HG03442 (cell line): ENCODE results near the gene PTPRZ1.
A peak's percentile ranks its signal among the peaks of the same experiment; 100 is the strongest.

Experiments
- ATAC-seq: cut with Tn5 transposase; IDR thresholded peaks from one replicate; pipeline ENCODE4 v1.9.1; 2021; ENCODE audit warnings: mild to moderate bottlenecking, moderate library complexity; ENCODE audit not compliant: unreplicated experiment

The PTPRZ1 gene

GRCh38 chr7:121890833-121891232, 17.9 kb downstream of the PTPRZ1 start:
- ATAC-seq = no peak

DNA sequence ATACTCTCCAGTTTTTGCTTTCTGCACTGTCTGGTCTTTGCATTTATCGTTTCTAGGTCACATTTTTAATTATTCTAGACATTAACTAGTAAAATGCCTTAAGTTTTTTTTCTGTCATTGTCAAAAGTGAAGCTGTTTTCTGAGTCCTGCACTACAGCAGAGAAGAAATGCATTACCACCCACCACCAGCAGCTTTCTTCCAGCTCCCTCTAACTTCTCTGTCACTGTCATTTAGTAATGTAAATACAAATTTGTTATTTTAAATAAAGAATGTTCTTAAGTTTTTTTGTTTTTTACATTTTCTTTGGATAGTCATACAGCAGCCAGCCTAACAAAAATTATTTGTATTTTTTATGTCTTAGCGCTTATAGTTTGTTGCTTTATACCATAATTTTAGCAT, 18.8 kb downstream of the PTPRZ1 start:
- ATAC-seq = no peak

GRCh38 chr7:121901026-121901425, 28.1 kb downstream of the PTPRZ1 start:
- ATAC-seq = peak; percentile 94

GRCh38 chr7:121904120-121904519, 31.2 kb downstream of the PTPRZ1 start:
- ATAC-seq = no peak

- ATAC-seq = no peak
These were observed 35.1 kb downstream of the PTPRZ1 start for GRCh38 chr7:121908042-121908441.

GRCh38 chr7:121909716-121910345, 36.9 kb downstream of the PTPRZ1 start:
- ATAC-seq = no peak

DNA sequence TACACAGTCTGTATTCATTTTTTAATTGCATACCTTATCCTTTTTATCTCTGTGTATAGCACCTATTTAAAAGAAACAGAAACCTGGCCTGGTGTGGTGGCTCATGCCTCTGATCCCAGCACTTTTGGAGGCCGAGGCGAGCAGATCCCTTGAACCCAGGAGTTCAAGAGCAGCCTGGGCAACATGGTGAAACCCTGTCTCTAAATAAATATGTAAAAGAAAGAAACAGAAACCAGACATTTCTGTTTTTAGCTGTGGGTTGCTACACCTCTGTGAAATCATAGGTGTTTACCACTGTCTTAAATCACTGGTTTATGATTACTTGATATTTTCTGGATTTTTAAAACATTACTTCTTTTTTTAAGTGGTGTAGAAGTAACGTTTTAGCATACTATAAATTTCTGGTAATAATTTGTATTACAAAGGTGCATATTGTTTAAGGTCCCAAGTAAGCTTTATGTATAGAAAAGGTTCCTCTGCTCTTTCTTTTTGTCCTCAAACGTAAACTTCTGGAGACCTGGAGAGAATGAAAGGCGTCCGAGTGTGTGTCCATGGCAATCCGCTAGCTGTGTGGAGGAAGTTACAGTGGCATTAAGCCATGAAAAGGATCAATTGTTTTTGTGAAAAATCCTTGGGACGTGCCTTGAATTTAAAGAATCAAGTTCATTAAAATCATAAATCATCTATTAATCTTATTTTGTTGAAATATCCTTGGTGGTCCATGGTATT, 41.1 kb downstream of the PTPRZ1 start:
- no peak for ATAC-seq

DNA sequence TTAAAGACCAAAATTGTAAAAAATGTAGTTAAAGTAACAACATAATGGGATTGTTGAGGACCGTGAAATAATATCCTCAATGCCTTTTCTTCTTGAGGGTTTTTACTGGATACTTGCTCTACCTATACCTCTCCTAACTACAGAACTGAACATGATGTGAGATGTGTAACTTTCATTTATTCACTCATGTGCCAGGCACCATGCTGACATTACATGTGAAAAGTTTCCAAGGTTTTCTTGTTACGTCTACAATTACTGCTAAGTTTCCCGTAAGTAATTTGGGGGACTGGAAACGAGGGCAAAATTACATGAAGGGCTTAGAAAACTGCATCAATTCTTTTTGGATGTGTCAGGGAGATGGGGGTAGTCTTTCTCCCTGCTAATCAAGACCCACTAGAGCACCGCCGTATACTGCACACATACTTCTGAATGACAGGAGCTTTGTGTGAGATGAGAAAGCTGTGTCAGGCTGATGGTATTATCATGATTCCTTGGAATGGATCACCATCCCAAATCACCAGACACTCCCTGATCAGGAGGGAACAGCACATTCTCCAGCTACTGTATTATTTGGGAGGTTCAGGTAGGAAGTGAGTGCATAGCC, 41.8 kb downstream of the PTPRZ1 start:
- no peak for ATAC-seq

GRCh38 chr7:121916211-121916610, 43.2 kb downstream of the PTPRZ1 start:
- no peak for ATAC-seq

GRCh38 chr7:121919986-121920385, 47.0 kb downstream of the PTPRZ1 start:
- ATAC-seq = no peak

DNA sequence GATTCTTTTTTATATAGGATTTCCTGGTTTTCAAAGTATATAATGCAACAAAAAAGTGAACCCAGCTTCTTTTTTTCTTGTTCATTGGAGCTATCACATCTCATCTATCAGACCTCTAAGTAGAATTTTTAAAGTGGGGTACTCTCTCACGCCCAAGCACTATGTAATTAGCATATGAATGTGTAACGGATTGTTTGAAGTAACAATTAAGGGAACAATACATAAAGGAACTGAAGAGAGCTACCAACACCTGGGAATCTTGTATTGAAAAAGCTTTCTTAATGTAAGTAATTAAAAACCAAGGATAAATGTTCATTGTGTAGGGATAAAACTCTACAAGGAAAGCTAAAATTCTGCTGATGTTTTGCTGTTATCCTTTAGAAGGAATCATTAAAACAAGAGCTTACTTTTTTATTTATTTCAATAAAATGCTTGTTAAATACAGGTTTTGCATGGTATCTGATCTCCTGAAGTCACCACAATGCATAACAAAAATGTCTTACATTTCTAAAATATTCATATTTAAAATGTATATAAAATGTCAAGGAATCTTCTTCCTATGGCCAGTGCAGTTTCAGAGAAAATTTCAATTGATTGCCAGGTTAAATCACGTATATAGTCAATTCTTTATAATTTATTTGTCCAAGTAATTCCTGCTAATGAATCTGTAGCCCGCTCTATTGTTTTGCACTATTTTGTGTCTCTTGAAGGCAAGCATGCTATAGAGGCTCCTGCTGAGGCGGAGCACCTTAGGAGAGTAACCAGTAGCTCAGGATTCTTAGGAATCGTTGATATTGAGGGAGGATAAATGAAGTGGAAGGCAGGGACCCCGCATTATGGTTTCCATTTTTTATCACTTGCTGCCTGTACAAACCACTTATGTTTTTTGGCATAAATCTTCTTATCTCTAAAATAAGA, 51.6 kb downstream of the PTPRZ1 start:
- no peak for ATAC-seq

GRCh38 chr7:121931149-121931902, 58.4 kb downstream of the PTPRZ1 start:
- ATAC-seq = no peak

GRCh38 chr7:121932768-121933167, 59.8 kb downstream of the PTPRZ1 start:
- ATAC-seq = no peak

- ATAC-seq = no peak
These were observed 64.1 kb downstream of the PTPRZ1 start for GRCh38 chr7:121936951-121937623.

DNA sequence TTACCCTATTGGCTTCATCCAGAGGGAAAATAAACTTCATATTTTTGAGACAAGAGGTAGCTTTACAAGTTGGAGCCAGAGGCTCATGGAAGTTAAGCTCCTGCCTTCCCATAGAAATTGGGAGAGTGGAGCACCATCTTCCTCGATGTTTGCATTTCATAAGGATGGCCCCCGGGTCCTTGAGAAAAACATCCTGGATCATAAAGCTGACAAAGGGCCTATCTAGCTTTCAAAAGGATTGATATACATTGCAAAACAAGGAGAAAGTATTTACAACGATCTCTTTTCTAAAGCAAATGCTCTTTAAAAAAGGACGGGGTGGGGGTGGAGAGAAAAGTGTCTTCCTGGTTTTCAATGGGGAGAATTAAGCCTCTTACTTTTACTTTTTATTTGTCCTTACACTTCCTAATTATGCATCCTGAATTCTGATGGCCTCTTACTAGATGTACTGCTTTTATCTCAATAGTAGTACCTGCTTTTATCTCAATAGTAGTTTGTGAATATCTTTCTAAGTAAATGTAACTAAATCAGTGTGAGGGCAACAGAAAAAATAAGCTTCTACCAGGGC, 65.6 kb downstream of the PTPRZ1 start:
- ATAC-seq = no peak

GRCh38 chr7:121940918-121941317, 68.0 kb downstream of the PTPRZ1 start:
- ATAC-seq = no peak

DNA sequence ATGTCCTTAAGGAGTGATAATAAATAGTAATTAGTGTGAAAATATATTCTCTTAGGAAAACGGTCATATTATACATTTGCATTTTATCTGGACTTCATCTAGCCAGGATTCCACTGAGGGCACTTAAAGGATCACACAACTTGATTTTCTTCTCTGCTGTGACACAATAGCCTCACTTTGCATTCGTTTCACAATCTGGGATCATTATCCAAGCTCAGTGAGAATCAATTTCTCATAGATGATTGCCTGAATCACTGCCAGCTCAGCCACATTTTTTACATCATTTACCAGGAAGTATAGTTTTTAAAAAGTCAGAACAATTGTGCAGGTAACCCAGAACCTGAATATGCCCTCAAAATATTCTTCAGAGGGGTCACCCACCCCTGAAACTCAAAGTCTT, 68.9 kb downstream of the PTPRZ1 start:
- ATAC-seq = no peak

DNA sequence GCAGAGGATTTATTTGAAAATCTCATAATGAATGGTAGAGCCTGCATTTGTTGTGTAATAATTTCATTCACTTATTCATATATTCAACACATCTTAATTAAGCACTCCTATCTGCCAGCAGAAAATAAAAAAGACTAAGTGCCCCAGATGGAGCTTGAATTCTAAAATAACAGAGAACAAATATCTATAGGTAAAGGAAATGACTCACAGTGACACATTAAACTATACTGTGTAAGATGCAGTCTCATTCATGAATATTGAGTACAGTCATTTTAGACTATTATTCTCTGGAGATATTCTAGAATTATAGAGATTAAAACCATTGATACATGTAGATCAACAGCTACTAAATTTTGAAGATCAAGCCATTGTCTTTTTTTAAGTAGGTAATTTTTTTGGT, 72.1 kb downstream of the PTPRZ1 start:
- no peak for ATAC-seq

DNA sequence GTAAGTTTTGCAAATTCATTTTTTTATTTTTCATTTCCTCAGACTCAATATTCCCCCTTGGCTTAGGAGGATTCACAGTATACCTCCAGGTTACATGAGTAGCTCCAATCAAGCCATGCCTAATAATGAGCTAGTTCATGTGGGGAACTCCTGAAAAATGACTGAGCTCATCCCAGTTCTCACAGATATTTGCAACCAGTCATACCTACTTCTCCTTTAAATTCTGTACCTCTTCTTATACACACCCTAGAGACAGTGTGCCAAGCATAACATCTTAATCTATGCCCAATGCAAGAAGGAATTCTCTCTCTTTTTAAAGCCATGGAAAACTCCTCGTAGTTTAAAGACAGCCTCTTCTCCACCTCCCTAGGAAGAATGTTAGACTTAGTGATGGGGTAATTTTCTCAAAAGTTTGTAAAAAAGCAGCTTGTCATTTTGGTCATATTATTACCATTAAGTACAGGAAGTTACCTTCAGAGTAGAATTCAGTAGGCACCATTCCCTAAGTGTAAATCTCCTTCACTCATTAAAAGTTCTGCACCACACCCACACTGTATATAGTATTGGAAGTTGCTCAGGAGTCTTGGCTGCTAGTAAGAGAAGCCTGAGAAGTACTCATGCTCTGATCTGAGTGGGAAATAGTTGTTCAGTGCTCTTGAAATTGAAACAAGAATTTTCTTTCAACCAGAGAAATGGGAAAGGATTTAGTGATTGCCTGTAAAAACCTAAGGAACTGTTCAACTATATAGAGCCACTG, 72.7 kb downstream of the PTPRZ1 start:
- ATAC-seq = no peak
